ENCODE measurements around the gene SAFB.
"Not testable (repeated sequence)": the region's sequence is repeated elsewhere in the genome, so short reads cannot be mapped to it uniquely, and the experiment has no call there.

The SAFB gene

DNA sequence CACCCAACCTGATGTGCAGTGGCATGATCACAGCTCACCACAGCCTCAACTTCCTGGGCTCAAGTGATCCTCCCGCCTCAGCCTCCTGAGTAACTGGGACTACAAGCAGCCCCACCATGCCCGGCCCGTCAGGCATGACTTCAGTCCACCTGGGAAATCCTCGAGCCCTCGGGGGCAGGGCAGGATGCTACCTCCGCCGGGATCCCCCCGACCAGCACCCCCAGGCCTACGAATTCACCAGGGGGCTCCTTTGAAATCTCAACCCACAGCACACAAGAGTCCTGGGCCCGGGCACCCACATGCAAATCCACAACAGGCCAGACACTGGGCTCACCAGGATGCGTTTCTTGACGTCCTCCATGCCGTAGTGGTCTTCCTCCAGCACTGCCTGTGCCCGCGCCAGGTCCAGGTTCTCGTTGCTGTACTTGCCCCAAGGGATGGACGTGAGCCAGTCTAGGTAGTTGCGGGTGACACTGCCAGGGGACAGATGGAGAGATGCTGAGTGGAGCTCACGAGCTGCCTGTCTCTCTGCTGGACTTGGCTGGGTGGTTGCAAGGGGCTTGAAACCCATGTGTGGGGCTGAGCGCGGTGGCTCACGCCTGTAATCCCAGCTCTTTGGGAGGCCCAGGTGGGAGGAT is 77.7 kb downstream of the SAFB start:
- no peak for DNase-seq

DNA sequence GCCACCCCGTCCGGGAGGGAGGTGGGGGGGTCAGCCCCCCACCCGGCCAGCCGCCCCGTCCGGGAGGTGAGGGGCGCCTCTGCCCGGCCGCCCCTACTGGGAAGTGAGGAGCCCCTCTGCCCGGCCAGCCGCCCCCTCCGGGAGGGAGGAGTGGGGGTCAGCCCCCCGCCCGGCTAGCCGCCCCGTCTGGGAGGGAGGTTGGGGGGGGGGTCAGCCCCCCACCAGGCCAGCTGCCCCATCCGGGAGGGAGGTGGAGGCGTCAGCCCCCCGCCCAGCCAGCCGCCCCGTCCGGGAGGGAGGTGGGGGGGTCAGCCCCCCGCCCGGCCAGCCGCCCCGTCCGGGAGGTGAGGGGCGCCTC is 79.1 kb downstream of the SAFB start:
- not testable (repeated sequence) for DNase-seq

DNA sequence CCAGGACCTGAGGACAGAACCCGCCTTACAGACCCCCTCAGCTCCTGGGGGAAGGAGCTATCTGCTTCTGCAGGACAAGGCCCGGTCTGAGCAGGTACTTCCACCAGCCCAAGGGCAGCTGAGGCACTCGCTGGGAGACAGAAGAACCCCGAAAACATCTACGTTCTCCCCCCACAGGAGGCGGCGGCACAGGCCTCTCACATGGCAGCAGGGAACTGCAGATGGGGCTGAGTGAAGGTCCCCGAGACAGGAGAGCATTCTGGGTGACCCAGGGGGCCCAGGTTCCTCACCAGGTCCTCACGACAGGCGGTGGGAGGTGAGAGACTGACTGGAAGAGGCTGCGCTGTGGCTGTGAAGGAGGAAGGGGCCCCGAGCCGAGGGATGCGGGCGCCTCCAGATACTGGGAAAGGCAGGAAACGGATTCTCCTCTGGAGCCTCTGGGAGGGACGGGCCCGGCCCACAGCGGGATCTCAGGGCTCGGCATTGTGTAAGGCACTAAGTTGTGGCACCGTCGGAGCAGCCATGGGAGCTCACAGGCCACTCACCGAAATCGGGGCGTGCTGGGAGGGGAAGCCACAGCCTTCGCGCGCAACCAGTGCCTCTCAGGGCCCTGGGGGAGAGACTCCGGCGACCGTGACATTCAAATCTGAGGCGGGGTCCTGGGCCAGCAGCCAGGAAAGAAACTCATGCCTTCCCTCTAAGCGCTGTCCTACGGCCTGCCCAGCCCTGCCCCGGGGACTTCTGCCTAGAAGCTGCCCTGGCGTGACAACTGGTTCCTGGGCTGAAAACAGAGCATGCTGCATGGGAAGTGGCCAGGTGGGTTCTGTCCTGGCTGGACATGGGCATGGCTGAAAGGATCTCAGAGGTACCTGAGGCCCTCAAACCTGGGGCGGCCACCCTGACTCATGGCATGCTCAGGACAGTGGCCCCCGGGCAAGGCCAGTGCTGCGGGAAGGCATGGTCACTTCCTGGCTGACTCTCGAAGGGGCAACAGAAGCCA is 81.2 kb downstream of the SAFB start:
- no peak for DNase-seq

DNA sequence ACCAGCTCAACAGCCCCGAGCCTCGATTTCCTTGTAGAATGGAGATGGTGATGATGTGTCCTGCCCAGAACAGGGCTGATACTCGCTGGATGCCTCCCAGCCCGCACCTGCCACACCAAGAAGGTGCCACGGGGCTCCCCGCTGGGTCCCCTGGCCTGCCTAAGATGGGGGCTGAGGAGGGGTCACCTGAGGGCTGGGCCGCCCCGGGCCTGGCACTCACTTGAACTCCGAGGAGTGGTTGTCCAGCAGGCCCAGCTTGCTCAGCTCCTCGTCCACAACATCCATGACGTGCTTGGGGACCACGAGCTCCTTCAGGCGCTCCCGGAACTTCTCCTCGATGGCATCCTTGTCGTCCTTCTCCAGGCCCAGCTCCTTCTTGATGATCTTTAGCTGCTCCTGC is 82.7 kb downstream of the SAFB start:
- DNase-seq: no peak

DNA sequence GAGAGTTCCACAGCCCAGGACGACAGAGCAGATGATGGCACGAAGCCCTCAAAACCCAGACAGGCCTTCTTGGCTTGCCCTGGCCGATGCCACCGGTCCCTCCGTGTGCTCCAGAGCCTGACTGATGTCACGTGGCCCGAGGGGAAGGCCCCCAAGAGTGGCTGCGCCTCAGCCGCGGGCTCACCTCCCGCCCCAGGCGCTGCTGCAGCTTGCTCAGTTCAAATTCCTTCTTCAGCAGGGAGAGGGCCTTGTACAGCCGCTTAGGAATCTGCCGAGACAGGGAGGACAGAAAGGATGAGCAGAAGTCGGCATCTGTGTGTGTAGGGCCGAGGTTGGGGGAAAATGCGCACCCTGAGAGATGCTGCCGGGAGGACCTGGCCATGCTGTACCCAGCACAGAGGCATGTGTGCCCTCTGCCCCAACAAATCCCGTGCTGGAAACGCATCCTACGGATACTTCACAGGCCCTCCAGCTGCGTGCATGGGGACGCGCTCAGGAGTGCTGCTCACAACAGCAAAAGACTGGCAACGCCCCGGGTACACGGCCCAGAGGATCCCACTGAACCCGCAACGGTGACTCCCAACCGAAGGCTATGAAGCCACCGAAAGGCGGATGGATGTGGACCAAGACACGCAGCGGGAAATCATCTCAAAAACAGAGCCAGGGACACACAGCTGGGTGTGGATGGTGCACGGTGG is 84.1 kb downstream of the SAFB start:
- DNase-seq: no peak

DNA sequence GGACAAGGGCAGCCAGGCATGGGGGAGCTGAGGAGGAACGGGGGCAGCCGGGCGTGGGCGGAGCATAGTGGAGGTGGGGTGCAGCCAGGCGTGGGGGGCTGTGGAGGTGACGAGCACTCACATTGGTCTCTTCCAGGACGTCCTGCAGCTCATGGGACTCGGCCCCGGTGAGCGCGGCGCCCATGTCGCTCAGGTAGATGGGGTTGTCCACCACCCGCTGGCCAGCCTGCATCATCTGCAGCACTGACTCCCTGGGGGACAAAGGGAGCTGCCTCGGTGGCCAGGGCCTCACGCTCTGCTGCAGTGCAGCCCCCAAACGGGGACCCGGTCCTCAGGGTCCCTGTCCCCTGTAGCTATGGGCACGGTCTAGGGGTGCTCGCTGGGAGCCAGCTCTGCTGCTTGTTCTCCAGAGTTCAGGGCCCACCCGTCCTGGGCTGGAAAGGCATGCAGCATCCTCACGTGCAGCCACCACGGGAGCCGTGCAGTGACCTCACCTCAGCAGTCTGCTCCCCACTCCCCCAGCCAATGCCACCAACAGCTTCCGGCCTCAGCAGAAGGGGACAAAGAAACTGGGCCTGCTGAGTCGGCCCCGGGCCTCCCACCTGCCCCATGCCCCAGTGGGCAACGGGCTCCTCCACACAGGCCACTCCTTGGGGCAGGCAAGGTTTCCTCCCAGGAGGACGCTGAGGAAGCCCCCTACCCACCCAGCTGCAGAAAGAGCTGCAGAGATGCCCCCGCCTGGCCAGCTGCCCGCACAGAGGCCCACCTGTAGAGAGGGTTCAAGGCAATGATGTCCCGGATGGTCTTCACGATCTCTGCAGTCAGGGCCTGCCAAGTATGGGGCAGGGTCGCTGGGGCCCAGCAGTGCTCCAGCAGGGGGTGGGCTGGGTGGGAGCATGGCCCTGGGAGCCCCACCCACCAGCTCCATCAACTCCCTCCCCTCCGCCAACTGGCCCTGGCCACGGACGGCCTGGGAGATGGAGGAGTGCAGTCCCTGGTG is 85.0 kb downstream of the SAFB start:
- no peak for DNase-seq

DNA sequence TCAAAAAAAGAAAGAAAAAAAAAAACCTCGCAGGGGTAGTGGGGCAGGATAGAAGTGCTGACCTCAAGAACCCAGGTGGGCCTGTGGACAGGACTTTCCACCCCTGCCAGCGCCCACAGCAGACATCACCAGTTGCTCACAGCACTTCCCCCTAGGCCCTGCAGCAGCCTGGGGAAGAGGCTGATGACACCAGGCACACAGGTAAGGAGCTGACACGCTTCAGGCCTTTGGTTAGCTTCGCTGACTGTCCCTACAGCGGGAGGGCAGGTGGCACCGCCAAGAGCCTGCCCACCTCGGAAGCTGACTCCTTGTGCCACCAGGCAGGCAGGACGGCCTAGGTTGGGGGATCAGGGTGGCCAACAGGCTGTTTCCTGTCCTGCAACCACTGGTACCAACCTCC is 88.1 kb downstream of the SAFB start:
- no peak for DNase-seq

DNA sequence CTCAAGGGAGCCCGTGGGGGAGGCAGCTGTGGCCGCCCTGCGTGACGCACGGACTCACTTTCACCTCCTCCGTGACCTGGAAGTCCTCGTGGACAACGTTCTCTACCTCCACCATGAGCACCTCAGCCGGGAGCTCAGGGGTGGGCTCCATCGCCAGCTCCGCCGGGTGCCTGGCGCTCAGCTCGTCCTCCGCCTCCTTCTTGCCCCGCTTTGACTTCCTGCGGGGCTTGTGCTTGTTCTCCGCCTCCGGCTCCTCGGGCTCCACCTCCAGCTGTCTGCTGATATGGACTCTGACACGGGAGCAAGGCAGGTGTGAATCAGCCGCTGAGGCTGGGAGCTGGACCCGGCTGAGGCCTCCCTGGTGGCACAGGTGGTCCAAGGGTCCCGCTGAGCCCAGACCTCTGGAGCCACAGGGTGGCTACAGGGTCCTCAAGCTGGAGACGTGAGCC is 88.9 kb downstream of the SAFB start:
- no peak for DNase-seq

DNA sequence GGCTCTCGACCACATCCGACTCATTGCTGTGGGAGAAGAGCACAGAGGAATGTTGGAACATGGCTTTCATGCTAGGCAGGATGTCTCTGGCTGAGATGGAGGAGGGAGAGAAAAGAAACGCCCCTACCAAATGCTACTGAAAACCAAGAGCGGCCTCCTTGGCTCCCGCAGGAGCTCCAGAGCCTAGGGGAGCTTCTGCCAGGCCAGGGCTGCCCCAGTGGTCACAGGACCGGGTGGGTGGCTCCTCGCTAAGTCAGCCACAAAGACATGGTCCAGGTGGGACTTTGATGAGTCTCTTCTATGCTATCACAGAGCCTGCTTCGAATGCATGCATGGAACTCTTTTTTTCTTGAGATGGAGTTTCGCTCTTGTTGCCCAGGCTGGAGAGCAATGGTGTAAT is 90.3 kb downstream of the SAFB start:
- no peak for DNase-seq

DNA sequence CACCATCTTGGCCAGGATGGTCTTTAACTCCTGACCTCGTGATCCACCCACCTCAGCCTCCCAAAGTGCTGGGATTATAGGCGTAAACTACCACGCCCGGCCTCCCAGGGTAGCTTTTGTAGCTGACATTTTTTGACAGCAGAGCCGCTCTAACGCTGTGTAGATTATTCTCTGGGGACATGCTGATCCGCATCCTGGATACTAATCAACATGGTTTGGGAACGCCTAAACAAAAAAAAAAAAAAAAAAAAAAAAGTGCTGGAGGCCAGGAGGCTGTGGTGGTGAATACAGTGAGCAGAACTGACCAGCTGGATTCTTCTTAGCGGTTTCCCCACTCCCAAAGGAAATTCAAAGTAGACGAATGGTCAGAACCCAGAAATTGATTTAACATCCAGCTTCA is 91.9 kb downstream of the SAFB start:
- no peak for DNase-seq

DNA sequence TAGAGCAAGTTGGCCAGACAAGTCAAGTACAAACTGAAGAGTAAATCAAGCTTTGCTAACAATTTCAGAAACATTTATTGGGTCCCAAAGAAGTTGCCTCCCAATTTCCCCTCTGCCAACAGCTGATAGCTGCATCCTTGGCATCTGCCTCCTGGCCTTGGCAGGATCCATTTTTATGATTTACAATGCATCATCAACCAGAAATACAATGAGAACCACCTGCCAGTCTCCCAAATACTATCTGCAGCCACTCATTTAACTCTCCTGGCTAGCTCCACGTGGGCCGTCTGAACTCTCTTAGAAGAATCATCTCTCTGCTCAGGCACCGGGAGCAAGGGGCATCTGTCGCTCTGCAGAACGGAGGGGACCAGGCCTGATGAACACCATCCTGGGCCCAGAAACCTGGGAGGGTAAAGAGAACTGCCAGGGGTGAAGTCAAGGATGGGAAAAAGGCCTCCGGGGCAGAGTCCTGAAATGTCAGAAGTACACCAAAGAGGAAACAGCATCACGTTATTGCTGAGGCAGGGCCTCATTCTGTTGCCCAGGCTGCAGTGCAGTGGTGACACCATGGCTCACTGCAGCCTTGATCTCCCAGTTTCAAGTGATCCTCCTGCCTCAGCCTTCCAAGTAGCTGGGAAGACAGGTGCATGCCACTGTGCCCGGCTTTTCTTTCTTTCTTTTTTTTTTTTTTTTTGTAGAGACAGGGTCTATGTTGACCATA is 94.5 kb downstream of the SAFB start:
- no peak for DNase-seq
